CD14-positive monocyte (primary cell): ENCODE results near the gene AGPAT2. TPM values are rescaled to one million over a fixed set of nuclear protein-coding genes. Genes with fewer than 3 reads are reported as not detected.

Experiments
- DNase-seq, 3 donors: peaks; one replicate each; pipeline ENCODE4 v3.0.0-alpha.2; 2011 to 2022
- H2AFZ ChIP-seq: 2 replicates; pipeline ENCODE4 v1.6.0; 2012; ENCODE audit warnings: mild to moderate bottlenecking, low read depth, low read length, inconsistent platforms; ENCODE audit not compliant: insufficient read depth, poor library complexity, severe bottlenecking
- H3K27ac ChIP-seq, 2 donors: 1 replicate in 1 of 2; 2 replicates in 1 of 2; pipeline ENCODE4 v1.5.1; 2012 to 2013; ENCODE audit warnings: low read length in 2 of 2, control low read depth in 1 of 2, inconsistent platforms in 1 of 2, low read depth in 1 of 2, mild to moderate bottlenecking in 1 of 2
- H3K27me3 ChIP-seq, 2 donors: one replicate each; pipeline versions ENCODE4 v1.6.0 to v1.6.1; 2011 to 2013; ENCODE audit warnings: low read length in 2 of 2; ENCODE audit not compliant: control insufficient read depth in 2 of 2, insufficient read depth in 2 of 2
- H3K36me3 ChIP-seq, 2 donors: replicated peaks in 1 of 2; 1 replicate in 1 of 2; 2 replicates in 1 of 2; pipeline versions ENCODE4 v1.5.1 to v1.6.1; 2012 to 2013; ENCODE audit warnings: low read length in 2 of 2, control low read depth in 1 of 2, inconsistent platforms in 1 of 2, mild to moderate bottlenecking in 1 of 2; ENCODE audit not compliant: insufficient read depth in 2 of 2, control insufficient read depth in 1 of 2
- H3K4me1 ChIP-seq, 2 donors: 1 replicate in 1 of 2; 2 replicates in 1 of 2; pipeline versions ENCODE4 v1.5.1 to v1.6.1; 2012 to 2013; ENCODE audit warnings: low read length in 2 of 2, control low read depth in 1 of 2, inconsistent platforms in 1 of 2, mild to moderate bottlenecking in 1 of 2, moderate library complexity in 1 of 2; ENCODE audit not compliant: insufficient read depth in 2 of 2, control insufficient read depth in 1 of 2
- H3K4me2 ChIP-seq: replicated peaks from 2 replicates; pipeline ENCODE3; 2012; ENCODE audit warnings: low read length, moderate library complexity, mild to moderate bottlenecking; ENCODE audit not compliant: poor library complexity, severe bottlenecking; ENCODE audit errors: extremely low read depth
- H3K4me3 ChIP-seq, 3 experiments: fragments of 200-600 bp in 1 of 3; sonication (generic) in 1 of 3; replicated peaks in 1 of 3; 1 replicate in 2 of 3; 2 replicates in 1 of 3; pipeline ENCODE4 v1.5.1; 2011 to 2013; ENCODE audit warnings: low read length in 3 of 3, mild to moderate bottlenecking in 3 of 3, control low read depth in 2 of 3, low read depth in 2 of 3, inconsistent platforms in 1 of 3, moderate library complexity in 1 of 3
- H3K79me2 ChIP-seq: 2 replicates; pipeline ENCODE4 v1.6.0; 2012; ENCODE audit warnings: mild to moderate bottlenecking, control low read depth, inconsistent platforms, low read length, moderate library complexity; ENCODE audit not compliant: insufficient read depth
- H3K9ac ChIP-seq: 2 replicates; pipeline ENCODE4 v1.6.0; 2017; ENCODE audit warnings: low read length, mild to moderate bottlenecking; ENCODE audit not compliant: insufficient read depth, poor library complexity, severe bottlenecking
- H3K9me3 ChIP-seq, 2 donors: replicated peaks in 1 of 2; 1 replicate in 1 of 2; 2 replicates in 1 of 2; pipeline versions ENCODE4 v1.5.1 to v1.6.1; 2012 to 2013; ENCODE audit warnings: low read length in 2 of 2, control low read depth in 1 of 2; ENCODE audit not compliant: control insufficient read depth in 1 of 2, insufficient read depth in 1 of 2
- H4K20me1 ChIP-seq: 2 replicates; pipeline ENCODE4 v1.6.0; 2012; ENCODE audit warnings: mild to moderate bottlenecking, low read length, control low read depth, moderate library complexity; ENCODE audit not compliant: insufficient read depth
- H3K27ac Mint-ChIP-seq, 7 donors: one replicate each; pipeline ENCODE4 v1.8.0; 2020; ENCODE audit warnings: mild to moderate bottlenecking in 7 of 7, mixed read lengths in 7 of 7, moderate library complexity in 6 of 7, inconsistent platforms in 2 of 7
- H3K27me3 Mint-ChIP-seq, 3 donors: one replicate each; pipeline ENCODE4 v1.8.0; 2021 to 2022; ENCODE audit warnings: low read depth in 3 of 3, mild to moderate bottlenecking in 3 of 3, mixed read lengths in 3 of 3, moderate library complexity in 3 of 3, inconsistent platforms in 1 of 3
- H3K36me3 Mint-ChIP-seq, 2 donors: one replicate each; pipeline ENCODE4 v1.8.0; 2020; ENCODE audit warnings: mixed read lengths in 2 of 2, inconsistent platforms in 1 of 2, mild to moderate bottlenecking in 1 of 2
- H3K4me1 Mint-ChIP-seq: one replicate; pipeline ENCODE4 v1.8.0; 2020; ENCODE audit warnings: mild to moderate bottlenecking, mixed read lengths
- H3K4me3 Mint-ChIP-seq, 2 donors: one replicate each; pipeline ENCODE4 v1.8.0; 2020; ENCODE audit warnings: mild to moderate bottlenecking in 2 of 2, mixed read lengths in 2 of 2, moderate library complexity in 1 of 2
- H3K9me3 Mint-ChIP-seq, 7 donors: one replicate each; pipeline ENCODE4 v1.8.0; 2020 to 2022; ENCODE audit warnings: mixed read lengths in 7 of 7, mild to moderate bottlenecking in 6 of 7, moderate library complexity in 6 of 7, inconsistent platforms in 2 of 7
- WGBS: methylation state at CpG from one replicate; pipeline ENCODE4 v1.1.5; 2013; ENCODE audit warnings: missing lambda C conversion rate; ENCODE audit not compliant: insufficient coverage; 5-methylcytosine and 5-hydroxymethylcytosine counted together
- intact Hi-C, 2 donors: fragments of 100-400 bp; cut with micrococcal nuclease; formaldehyde crosslinking; loops; one replicate each; pipeline versions ENCODE4 v1.15.0 to v1.15.1; 2023
- polyA plus RNA-seq, 3 donors: library from polyadenylated mRNA; depleted of rRNA in 1 of 3; unstranded in 2 of 3; stranded (reverse) in 1 of 3; fragments of 300-500 nt in 2 of 3; fragments of >200 nt in 1 of 3; fragmentation: Illumina TruSeq in 2 of 3; gene quantifications; 1 replicate in 2 of 3; 2 replicates in 1 of 3; pipeline ENCODE4 v1.2.3, GENCODE V29; 2012 to 2021
- TF ChIP-seq, protein P1 (sequence below): fragments of 200-600 bp; IDR thresholded peaks from one replicate; pipeline ENCODE4 v1.8.0; 2022; ENCODE audit warnings: antibody characterized with exemption, mild to moderate bottlenecking

Gene AGPAT2
- polyA plus RNA-seq, 3 donors, result 80.1 to 139 (median 116) TPM

DNA sequence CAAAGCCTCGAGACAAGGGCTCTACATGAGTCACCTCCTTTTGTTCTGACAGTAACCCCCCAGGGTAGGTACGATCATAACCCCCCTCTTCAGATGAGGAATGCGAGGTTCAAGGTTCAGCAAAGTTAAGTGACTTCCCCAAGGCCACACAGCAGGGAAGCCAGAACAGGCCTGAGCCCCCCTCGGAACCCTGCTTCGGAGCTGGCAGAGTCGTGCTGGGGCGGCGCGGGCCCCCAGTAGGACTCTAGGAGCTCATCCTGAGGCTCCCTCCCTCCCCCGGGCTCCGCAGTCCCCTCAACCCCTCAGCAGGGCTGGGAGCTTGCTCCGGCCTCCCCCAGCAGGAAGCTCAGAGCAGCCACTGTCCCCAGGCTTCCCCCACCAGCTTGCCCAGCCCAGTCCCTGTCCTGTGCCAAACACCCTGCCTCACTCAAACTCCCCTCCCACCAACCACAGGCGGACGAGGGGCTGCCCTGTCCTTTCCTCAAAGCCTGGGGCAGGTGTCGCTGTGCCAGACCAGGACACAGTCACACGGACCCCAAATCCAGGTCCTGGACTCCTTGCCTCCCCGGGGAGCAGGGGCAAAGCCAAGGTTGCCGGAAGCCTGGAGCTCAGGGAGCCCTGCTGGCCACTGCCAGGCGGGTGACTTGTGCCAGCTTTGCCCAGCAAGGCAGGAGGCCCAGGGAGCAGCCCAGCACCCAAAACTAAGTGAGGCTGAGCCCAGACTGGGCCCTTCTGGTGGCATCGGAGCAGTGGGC is 5.1 kb downstream of the AGPAT2 start:
- Mint-ChIP-seq H3K9me3 (no peaks in the 10 kb centered on the region), H3K4me3 (no peak overlapping the region), H3K27ac (peak overlapping the region in 2 of 7 donors; percentile 28 to 54), H3K36me3 (peaks cover 2 to 18% of the 10 kb centered on the region in 2 donors), H3K27me3 (no peaks in the 10 kb centered on the region), H3K4me1 (peaks cover 43% of the 10 kb centered on the region)
- TF ChIP-seq, protein P1, sequence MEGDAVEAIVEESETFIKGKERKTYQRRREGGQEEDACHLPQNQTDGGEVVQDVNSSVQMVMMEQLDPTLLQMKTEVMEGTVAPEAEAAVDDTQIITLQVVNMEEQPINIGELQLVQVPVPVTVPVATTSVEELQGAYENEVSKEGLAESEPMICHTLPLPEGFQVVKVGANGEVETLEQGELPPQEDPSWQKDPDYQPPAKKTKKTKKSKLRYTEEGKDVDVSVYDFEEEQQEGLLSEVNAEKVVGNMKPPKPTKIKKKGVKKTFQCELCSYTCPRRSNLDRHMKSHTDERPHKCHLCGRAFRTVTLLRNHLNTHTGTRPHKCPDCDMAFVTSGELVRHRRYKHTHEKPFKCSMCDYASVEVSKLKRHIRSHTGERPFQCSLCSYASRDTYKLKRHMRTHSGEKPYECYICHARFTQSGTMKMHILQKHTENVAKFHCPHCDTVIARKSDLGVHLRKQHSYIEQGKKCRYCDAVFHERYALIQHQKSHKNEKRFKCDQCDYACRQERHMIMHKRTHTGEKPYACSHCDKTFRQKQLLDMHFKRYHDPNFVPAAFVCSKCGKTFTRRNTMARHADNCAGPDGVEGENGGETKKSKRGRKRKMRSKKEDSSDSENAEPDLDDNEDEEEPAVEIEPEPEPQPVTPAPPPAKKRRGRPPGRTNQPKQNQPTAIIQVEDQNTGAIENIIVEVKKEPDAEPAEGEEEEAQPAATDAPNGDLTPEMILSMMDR, result no peak
- H3K27me3 ChIP-seq, result no peaks in the 10 kb centered on the region
- DNase-seq, result no peak
- no peak overlapping the region for H3K4me3 ChIP-seq
- no peaks in the 10 kb centered on the region for H3K9me3 ChIP-seq
- intact Hi-C loops, result no loop called here
- no peak overlapping the region for H3K27ac ChIP-seq
- peaks cover 2 to 16% of the 10 kb centered on the region in 2 donors for H3K36me3 ChIP-seq
- H3K4me1 ChIP-seq, result peaks cover 46 to 67% of the 10 kb centered on the region in 2 donors
- WGBS, result 81% methylated on average over 20 of the region's 20 CpGs
- peaks cover 81% of the 10 kb centered on the region for H4K20me1 ChIP-seq
- H3K79me2 ChIP-seq, result peaks cover 86% of the 10 kb centered on the region
- no peak overlapping the region for H2AFZ ChIP-seq
- H3K9ac ChIP-seq, result no peak overlapping the region
- H3K4me2 ChIP-seq, result no peak overlapping the region

DNA sequence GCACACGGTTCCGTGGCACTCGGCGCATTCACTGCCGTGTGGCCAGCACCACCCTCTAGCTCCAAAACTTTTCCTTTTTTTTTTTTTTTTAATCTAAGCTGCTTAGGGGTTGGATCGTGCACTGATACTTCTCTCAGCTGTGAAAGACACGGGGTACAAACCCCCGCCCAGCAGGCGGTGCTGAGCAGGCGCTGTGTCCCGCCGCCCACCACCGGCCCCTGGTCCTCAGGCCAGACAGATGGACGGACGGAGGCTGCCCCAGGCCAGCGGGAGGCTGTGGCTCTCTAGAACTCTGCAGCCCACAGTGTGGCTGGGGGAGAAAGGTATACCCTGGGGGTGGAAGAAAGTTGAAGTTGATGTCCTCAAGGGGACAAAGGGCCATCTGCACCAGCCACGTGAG is 6.2 kb downstream of the AGPAT2 start:
- peaks cover 40% of the 10 kb centered on the region for H3K4me1 Mint-ChIP-seq
- no peaks in the 10 kb centered on the region for H3K9me3 Mint-ChIP-seq
- peaks cover 89% of the 10 kb centered on the region for H4K20me1 ChIP-seq
- H3K36me3 Mint-ChIP-seq, result peaks cover 6 to 28% of the 10 kb centered on the region in 2 donors
- no peaks in the 10 kb centered on the region for H3K9me3 ChIP-seq
- no peak overlapping the region for H3K27ac ChIP-seq
- H3K79me2 ChIP-seq, result peaks cover 78% of the 10 kb centered on the region
- TF ChIP-seq, protein P1, result no peak
- no peak overlapping the region for H3K4me3 ChIP-seq
- DNase-seq, result no peak
- H3K27me3 ChIP-seq, result no peaks in the 10 kb centered on the region
- intact Hi-C loops, result no loop called here
- H3K27ac Mint-ChIP-seq, result peak overlapping the region in 1 of 7 donors; percentile 22
- H2AFZ ChIP-seq, result no peak overlapping the region
- H3K9ac ChIP-seq, result no peak overlapping the region
- WGBS, result 93% methylated on average over 9 of the region's 17 CpGs
- peaks cover 44 to 62% of the 10 kb centered on the region in 2 donors for H3K4me1 ChIP-seq
- no peaks in the 10 kb centered on the region for H3K27me3 Mint-ChIP-seq
- H3K36me3 ChIP-seq, result peaks cover 13 to 27% of the 10 kb centered on the region in 2 donors
- H3K4me2 ChIP-seq, result no peak overlapping the region
- H3K4me3 Mint-ChIP-seq, result no peak overlapping the region
